ENCODE measurements around the gene WIF1.

- TF ChIP-seq CTCF (IDR thresholded peaks at IDR 0.05): no peak
- no peak for TF ChIP-seq POLR2A (IDR thresholded peaks at IDR 0.05)
These were observed 36.5 kb downstream of the WIF1 start for GRCh38 chr12:65084579-65084978.
